Lower lobe of right lung (tissue), 2 donors: ENCODE results near the gene NECTIN3. TPM values are rescaled to one million over a fixed set of nuclear protein-coding genes. Genes with fewer than 3 reads are reported as not detected.

Experiments
- ATAC-seq, 2 donors: fragments of 200-7000 bp; cut with Tn5 transposase; one replicate each; pipeline ENCODE4 v1.9.1; 2020 to 2022; ENCODE audit warnings: mild to moderate bottlenecking in 2 of 2, moderate library complexity in 2 of 2
- DNase-seq: peaks from one replicate; pipeline ENCODE4 v3.0.0-alpha.2; 2020
- H3K27ac ChIP-seq: fragments of 200-600 bp; one replicate; pipeline ENCODE4 v1.8.0; 2022
- H3K27me3 ChIP-seq: fragments of 200-600 bp; one replicate; pipeline ENCODE4 v1.8.0; 2022; ENCODE audit warnings: low read depth
- H3K36me3 ChIP-seq: fragments of 200-600 bp; one replicate; pipeline ENCODE4 v1.8.0; 2022; ENCODE audit warnings: mild to moderate bottlenecking
- H3K4me1 ChIP-seq: fragments of 200-600 bp; one replicate; pipeline ENCODE4 v1.8.0; 2022
- H3K4me3 ChIP-seq: fragments of 200-600 bp; one replicate; pipeline ENCODE4 v1.8.0; 2022; ENCODE audit warnings: mild to moderate bottlenecking
- H3K9me3 ChIP-seq: fragments of 200-600 bp; one replicate; pipeline ENCODE4 v1.8.0; 2022
- CTCF ChIP-seq: fragments of 200-600 bp; IDR thresholded peaks from one replicate; pipeline ENCODE4 v1.8.0; 2022; ENCODE audit warnings: antibody characterized with exemption, mild to moderate bottlenecking
- intact Hi-C: fragments of 100-400 bp; cut with DNase I; formaldehyde crosslinking; loops from one replicate; pipeline ENCODE4 v1.11.0; 2022
- total RNA-seq: library from RNA; stranded (reverse); fragmentation: NEBNext Ultra II Directional; extraction: Animal tissue kit (Norgen Biotek cat#: 25700); gene quantifications from one replicate; pipeline ENCODE4 v1.2.1, GENCODE V29; 2021
- donor health status: DM: no; HTN: yes; CAD: no; lungs with severe emphysema.

NECTIN3 gene
- total RNA-seq, 1 donor from 2014 or later: 25.1 TPM

- no peak overlapping the region for H3K4me3 ChIP-seq
- ATAC-seq (no peak), DNase-seq (no peak)
- no peak overlapping the region for H3K27ac ChIP-seq
- H3K4me1 ChIP-seq: peaks cover 7% of the 10 kb centered on the region
- no peaks in the 10 kb centered on the region for H3K27me3 ChIP-seq
- intact Hi-C loops: no loop called here
- no peak for TF ChIP-seq CTCF
- H3K36me3 ChIP-seq: no peaks in the 10 kb centered on the region
- peaks cover 5% of the 10 kb centered on the region for H3K9me3 ChIP-seq
Measured at GRCh38 chr3:111106993-111107661, 35.5 kb downstream of the NECTIN3 start.

- ATAC-seq: no peak
- intact Hi-C loops: no loop called here
Measured at GRCh38 chr3:111107662-111108035, 36.0 kb downstream of the NECTIN3 start.

GRCh38 chr3:111112913-111113312 lies 41.3 kb downstream of the NECTIN3 start:
- H3K4me1 ChIP-seq: no peaks in the 10 kb centered on the region
- H3K36me3 ChIP-seq: no peaks in the 10 kb centered on the region
- no peak for TF ChIP-seq CTCF
- DNase-seq: no peak
- H3K27me3 ChIP-seq: no peaks in the 10 kb centered on the region
- no peak for ATAC-seq
- no peak overlapping the region for H3K4me3 ChIP-seq
- H3K9me3 ChIP-seq: no peaks in the 10 kb centered on the region
- intact Hi-C loops: no loop called here
- no peak overlapping the region for H3K27ac ChIP-seq

More at GRCh38 chr3:111107662-111108035, 36.0 kb downstream of the NECTIN3 start:
- Histone ChIP-seq H3K27ac (no peak overlapping the region), H3K4me1 (peaks cover 7% of the 10 kb centered on the region), H3K36me3 (no peaks in the 10 kb centered on the region), H3K9me3 (peaks cover 5% of the 10 kb centered on the region), H3K4me3 (no peak overlapping the region), H3K27me3 (no peaks in the 10 kb centered on the region)
- no peak for TF ChIP-seq CTCF
- no peak for DNase-seq

- ATAC-seq (no peak), DNase-seq (no peak)
- no peaks in the 10 kb centered on the region for H3K4me1 ChIP-seq
- H3K27me3 ChIP-seq: no peaks in the 10 kb centered on the region
- H3K36me3 ChIP-seq: no peaks in the 10 kb centered on the region
- intact Hi-C loops: no loop called here
- no peak overlapping the region for H3K4me3 ChIP-seq
- no peak for TF ChIP-seq CTCF
- no peaks in the 10 kb centered on the region for H3K9me3 ChIP-seq
- H3K27ac ChIP-seq: no peak overlapping the region
Measured at GRCh38 chr3:111128884-111129283, 57.3 kb downstream of the NECTIN3 start.

- no peaks in the 10 kb centered on the region for H3K27me3 ChIP-seq
- DNase-seq (no peak), ATAC-seq (no peak)
- H3K4me1 ChIP-seq: no peaks in the 10 kb centered on the region
- no peaks in the 10 kb centered on the region for H3K36me3 ChIP-seq
- intact Hi-C loops: no loop called here
- H3K27ac ChIP-seq: no peak overlapping the region
- no peaks in the 10 kb centered on the region for H3K9me3 ChIP-seq
- no peak for TF ChIP-seq CTCF
- H3K4me3 ChIP-seq: no peak overlapping the region
Measured at GRCh38 chr3:111130827-111131226, 59.2 kb downstream of the NECTIN3 start.
